WTC11 (cell line): Measurements from ENCODE around the gene LBHD1. TPM values are rescaled to one million over a fixed set of nuclear protein-coding genes. Genes with fewer than 3 reads are reported as not detected.
A peak's percentile ranks its signal among the peaks of the same experiment; 100 is the strongest.

Experiments
- CBFB ChIP-seq: sonication (generic); formaldehyde crosslinking; IDR thresholded peaks from 2 replicates; pipeline ENCODE4 v1.8.1; 2022; ENCODE audit warnings: mild to moderate bottlenecking, low read depth, missing genetic modification reagents
- CTCF ChIP-seq: fragments of 200-600 bp; IDR thresholded peaks from 2 replicates; pipeline ENCODE4 v1.8.0; 2022; ENCODE audit warnings: antibody characterized with exemption
- GRHL2 ChIP-seq: fragments of 250-450 bp; sonication (Bioruptor Pico); IDR thresholded peaks from 2 replicates; pipeline ENCODE4 v1.8.0; 2022; ENCODE audit warnings: mild to moderate bottlenecking, moderate library complexity; ENCODE audit not compliant: insufficient replicate concordance, severe bottlenecking
- HMGA2 ChIP-seq: fragments of 250-450 bp; sonication (Bioruptor Pico); IDR thresholded peaks from 2 replicates; pipeline ENCODE4 v1.4.0; 2021; ENCODE audit warnings: mild to moderate bottlenecking, moderate library complexity
- IRF2 ChIP-seq: sonication (generic); formaldehyde crosslinking; IDR thresholded peaks from 2 replicates; pipeline ENCODE4 v1.8.0; 2022; ENCODE audit warnings: low read depth, missing genetic modification reagents, borderline replicate concordance
- JAZF1 ChIP-seq: fragments of 250-450 bp; sonication (Bioruptor Pico); IDR thresholded peaks from 2 replicates; pipeline ENCODE4 v1.9.0; 2021; ENCODE audit warnings: moderate library complexity, mild to moderate bottlenecking, inconsistent platforms
- KAT7 ChIP-seq: sonication (generic); formaldehyde crosslinking; IDR thresholded peaks from 2 replicates; pipeline ENCODE4 v1.8.1; 2023; ENCODE audit warnings: missing genetic modification reagents, mild to moderate bottlenecking, borderline replicate concordance
- MXD4 ChIP-seq: fragments of 250-450 bp; sonication (Bioruptor Pico); IDR thresholded peaks from 2 replicates; pipeline ENCODE4 v1.8.0; 2021; ENCODE audit warnings: mild to moderate bottlenecking, moderate library complexity, borderline replicate concordance
- NR3C1 ChIP-seq: sonication (generic); formaldehyde crosslinking; conservative IDR thresholded peaks from 2 replicates; pipeline ENCODE4 v1.8.1; 2023; ENCODE audit warnings: low read depth, mild to moderate bottlenecking, missing genetic modification reagents
- PRDM15 ChIP-seq: sonication (generic); formaldehyde crosslinking; IDR thresholded peaks from 2 replicates; pipeline ENCODE4 v1.8.0; 2022; ENCODE audit warnings: missing genetic modification reagents
- SMAD3 ChIP-seq: sonication (generic); formaldehyde crosslinking; IDR thresholded peaks from 2 replicates; pipeline ENCODE4 v1.8.0; 2022; ENCODE audit warnings: missing genetic modification reagents, mild to moderate bottlenecking, borderline replicate concordance
- STAT6 ChIP-seq: sonication (generic); formaldehyde crosslinking; conservative IDR thresholded peaks from 2 replicates; pipeline ENCODE4 v1.8.1; 2023; ENCODE audit warnings: mild to moderate bottlenecking, low read depth, missing genetic modification reagents, moderate library complexity
- ZNF121 ChIP-seq: sonication (generic); formaldehyde crosslinking; IDR thresholded peaks from 2 replicates; pipeline ENCODE4 v1.8.0; 2023; ENCODE audit warnings: missing genetic modification reagents
- ZNF138 ChIP-seq: sonication (generic); formaldehyde crosslinking; conservative IDR thresholded peaks from 2 replicates; pipeline ENCODE4 v1.8.1; 2022; ENCODE audit warnings: mild to moderate bottlenecking, moderate library complexity, missing genetic modification reagents
- ZNF416 ChIP-seq: fragments of 250-450 bp; sonication (Bioruptor Pico); IDR thresholded peaks from 2 replicates; pipeline ENCODE4 v1.9.0; 2021; ENCODE audit warnings: mild to moderate bottlenecking, inconsistent platforms
- ZNF671 ChIP-seq: fragments of 250-450 bp; sonication (Bioruptor Pico); IDR thresholded peaks from 2 replicates; pipeline ENCODE4 v1.8.0; 2021; ENCODE audit warnings: mild to moderate bottlenecking
- total RNA-seq: library from RNA; stranded (reverse); gene quantifications from 3 replicates; pipeline ENCODE4 v1.2.3, GENCODE V29; 2021
- TF ChIP-seq, protein P1 (sequence below): sonication (generic); formaldehyde crosslinking; IDR thresholded peaks from 2 replicates; pipeline ENCODE4 v1.8.0; 2023; ENCODE audit warnings: mild to moderate bottlenecking, missing genetic modification reagents
- TF ChIP-seq, protein P2 (sequence below): sonication (generic); formaldehyde crosslinking; IDR thresholded peaks from 2 replicates; pipeline ENCODE4 v1.8.1; 2023; ENCODE audit warnings: mild to moderate bottlenecking, missing genetic modification reagents, borderline replicate concordance
- TF ChIP-seq, protein P3 (sequence below): fragments of 250-450 bp; sonication (Bioruptor Pico); IDR thresholded peaks from 2 replicates; pipeline ENCODE4 v1.9.0; 2021; ENCODE audit warnings: moderate library complexity, mild to moderate bottlenecking, inconsistent platforms, borderline replicate concordance
- TF ChIP-seq, protein P4 (sequence below): fragments of 250-450 bp; sonication (Bioruptor Pico); conservative IDR thresholded peaks from 2 replicates; pipeline ENCODE4 v1.9.0; 2021; ENCODE audit warnings: mild to moderate bottlenecking

LBHD1 gene
- total RNA-seq, 1 experiment from 2014 or later: 4.2 TPM

DNA sequence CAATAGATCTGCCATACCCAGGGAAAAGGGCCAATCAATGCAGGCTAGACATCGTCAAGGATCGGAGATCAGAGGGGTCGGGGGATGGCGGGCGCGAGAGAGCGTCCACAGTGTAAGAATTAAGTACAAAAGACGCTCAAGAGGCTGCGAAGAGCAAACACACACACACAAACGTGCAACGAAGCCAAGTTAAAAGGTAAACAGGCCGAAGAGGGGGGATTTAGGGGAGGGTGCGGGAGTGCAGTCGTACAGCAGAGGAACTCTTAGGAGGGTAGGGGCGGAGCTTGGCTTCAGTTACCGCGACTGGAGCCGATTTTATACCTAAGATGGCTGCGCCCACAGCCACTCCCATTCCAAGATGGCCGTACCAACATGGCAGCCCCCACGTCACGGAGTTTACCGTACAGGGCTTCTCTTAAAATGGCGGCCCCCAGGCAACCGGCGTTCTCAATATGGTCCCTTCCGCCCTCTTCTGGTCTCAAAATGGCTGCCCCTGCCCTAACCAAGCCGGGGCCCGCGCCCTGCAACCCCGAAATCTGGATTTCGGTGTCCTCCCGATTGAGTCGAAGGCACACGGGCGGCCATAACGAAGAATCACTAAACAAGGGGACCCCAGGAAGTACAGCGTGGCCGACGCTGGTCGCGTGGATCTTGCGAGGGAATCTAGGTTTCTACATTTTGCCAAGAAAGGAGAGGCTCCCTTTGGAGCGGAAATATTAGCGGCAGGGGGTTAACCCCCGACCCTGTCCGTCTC, 37.4 kb upstream of the LBHD1 start (continued):
- TF ChIP-seq CTCF (no peak), KAT7 (no peak), ZNF416 (CRISPR knock-in tag) (no peak), ZNF121 (no peak), CBFB (CRISPR knock-in tag) (no peak), PRDM15 (CRISPR knock-in tag) (no peak; the same call in 1 of the 2 replicates), SMAD3 (CRISPR knock-in tag) (0 out of 2 replicates have a peak, but pooled peaks have one; percentile 56), STAT6 (CRISPR knock-in tag) (no peak; the same call in 1 of the 2 replicates), ZNF671 (CRISPR knock-in tag) (peak; percentile 57; the same call in 1 of the 2 replicates), ZNF138 (CRISPR knock-in tag) (no peak), IRF2 (no peak), MXD4 (CRISPR knock-in tag) (no peak), HMGA2 (CRISPR knock-in tag) (no peak), GRHL2 (CRISPR knock-in tag) (no peak), NR3C1 (peak; percentile 49; the same call in 1 of the 2 replicates), JAZF1 (CRISPR knock-in tag) (no peak)
- TF ChIP-seq, protein P1, sequence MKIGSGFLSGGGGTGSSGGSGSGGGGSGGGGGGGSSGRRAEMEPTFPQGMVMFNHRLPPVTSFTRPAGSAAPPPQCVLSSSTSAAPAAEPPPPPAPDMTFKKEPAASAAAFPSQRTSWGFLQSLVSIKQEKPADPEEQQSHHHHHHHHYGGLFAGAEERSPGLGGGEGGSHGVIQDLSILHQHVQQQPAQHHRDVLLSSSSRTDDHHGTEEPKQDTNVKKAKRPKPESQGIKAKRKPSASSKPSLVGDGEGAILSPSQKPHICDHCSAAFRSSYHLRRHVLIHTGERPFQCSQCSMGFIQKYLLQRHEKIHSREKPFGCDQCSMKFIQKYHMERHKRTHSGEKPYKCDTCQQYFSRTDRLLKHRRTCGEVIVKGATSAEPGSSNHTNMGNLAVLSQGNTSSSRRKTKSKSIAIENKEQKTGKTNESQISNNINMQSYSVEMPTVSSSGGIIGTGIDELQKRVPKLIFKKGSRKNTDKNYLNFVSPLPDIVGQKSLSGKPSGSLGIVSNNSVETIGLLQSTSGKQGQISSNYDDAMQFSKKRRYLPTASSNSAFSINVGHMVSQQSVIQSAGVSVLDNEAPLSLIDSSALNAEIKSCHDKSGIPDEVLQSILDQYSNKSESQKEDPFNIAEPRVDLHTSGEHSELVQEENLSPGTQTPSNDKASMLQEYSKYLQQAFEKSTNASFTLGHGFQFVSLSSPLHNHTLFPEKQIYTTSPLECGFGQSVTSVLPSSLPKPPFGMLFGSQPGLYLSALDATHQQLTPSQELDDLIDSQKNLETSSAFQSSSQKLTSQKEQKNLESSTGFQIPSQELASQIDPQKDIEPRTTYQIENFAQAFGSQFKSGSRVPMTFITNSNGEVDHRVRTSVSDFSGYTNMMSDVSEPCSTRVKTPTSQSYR: no peak
- TF ChIP-seq, protein P2, sequence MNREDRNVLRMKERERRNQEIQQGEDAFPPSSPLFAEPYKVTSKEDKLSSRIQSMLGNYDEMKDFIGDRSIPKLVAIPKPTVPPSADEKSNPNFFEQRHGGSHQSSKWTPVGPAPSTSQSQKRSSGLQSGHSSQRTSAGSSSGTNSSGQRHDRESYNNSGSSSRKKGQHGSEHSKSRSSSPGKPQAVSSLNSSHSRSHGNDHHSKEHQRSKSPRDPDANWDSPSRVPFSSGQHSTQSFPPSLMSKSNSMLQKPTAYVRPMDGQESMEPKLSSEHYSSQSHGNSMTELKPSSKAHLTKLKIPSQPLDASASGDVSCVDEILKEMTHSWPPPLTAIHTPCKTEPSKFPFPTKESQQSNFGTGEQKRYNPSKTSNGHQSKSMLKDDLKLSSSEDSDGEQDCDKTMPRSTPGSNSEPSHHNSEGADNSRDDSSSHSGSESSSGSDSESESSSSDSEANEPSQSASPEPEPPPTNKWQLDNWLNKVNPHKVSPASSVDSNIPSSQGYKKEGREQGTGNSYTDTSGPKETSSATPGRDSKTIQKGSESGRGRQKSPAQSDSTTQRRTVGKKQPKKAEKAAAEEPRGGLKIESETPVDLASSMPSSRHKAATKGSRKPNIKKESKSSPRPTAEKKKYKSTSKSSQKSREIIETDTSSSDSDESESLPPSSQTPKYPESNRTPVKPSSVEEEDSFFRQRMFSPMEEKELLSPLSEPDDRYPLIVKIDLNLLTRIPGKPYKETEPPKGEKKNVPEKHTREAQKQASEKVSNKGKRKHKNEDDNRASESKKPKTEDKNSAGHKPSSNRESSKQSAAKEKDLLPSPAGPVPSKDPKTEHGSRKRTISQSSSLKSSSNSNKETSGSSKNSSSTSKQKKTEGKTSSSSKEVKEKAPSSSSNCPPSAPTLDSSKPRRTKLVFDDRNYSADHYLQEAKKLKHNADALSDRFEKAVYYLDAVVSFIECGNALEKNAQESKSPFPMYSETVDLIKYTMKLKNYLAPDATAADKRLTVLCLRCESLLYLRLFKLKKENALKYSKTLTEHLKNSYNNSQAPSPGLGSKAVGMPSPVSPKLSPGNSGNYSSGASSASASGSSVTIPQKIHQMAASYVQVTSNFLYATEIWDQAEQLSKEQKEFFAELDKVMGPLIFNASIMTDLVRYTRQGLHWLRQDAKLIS (CRISPR knock-in tag): no peak
- TF ChIP-seq, protein P3, sequence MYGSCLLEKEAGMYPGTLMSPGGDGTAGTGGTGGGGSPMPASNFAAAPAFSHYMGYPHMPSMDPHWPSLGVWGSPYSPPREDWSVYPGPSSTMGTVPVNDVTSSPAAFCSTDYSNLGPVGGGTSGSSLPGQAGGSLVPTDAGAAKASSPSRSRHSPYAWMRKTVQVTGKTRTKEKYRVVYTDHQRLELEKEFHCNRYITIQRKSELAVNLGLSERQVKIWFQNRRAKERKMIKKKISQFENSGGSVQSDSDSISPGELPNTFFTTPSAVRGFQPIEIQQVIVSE (CRISPR knock-in tag): no peak
- TF ChIP-seq, protein P4, sequence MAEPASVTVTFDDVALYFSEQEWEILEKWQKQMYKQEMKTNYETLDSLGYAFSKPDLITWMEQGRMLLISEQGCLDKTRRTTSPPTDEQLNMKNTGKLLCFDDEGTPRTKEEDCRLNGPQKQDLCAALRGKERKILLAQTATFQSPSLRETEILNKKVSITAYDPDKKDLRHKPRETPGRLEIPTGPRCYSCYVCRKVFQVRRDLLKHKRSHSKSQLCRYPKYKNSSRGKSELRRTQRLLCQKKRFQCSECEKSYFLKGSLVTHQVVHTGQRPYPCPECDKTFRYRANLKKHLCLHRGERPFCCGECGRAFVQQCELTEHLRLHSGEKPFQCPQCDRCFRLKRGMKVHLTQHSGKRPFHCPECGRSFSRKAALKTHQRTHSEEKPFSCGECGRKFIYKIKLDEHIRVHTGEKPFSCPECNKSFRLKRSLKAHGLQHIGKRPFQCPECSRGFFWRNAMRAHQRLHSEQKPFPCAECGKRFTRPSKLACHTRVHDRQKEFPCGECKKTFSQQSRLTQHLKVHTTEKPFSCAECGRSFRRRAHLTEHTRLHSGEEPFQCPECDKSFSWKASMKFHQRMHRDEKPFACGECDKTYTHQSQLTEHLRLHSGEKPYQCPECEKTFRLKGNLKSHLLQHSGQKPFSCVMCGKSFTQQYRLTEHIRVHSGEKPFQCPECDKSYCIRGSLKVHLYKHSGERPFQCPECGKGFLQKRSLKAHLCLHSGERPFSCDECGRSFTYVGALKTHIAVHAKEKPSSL (CRISPR knock-in tag): no peak
